PC-3 (cell line): Measurements from ENCODE around the gene LSM5. TPM values are rescaled to one million over a fixed set of nuclear protein-coding genes. Genes with fewer than 3 reads are reported as not detected.

Source experiments
- ATAC-seq: fragments of 200-7000 bp; cut with Tn5 transposase; 2 replicates; pipeline ENCODE4 v1.9.1; 2020; ENCODE audit warnings: mild to moderate bottlenecking, moderate library complexity
- BruUV-seq: library from RNA; stranded (reverse); fragments of 400-500 nt; replicated peaks from 2 replicates; lab custom pipeline; 2021; lab: Mats Ljungman, UMichigan
- CTCF ChIA-PET: fragments of 300-600 bp; sonication (Branson Sonifier 250); formaldehyde crosslinking; loops from one replicate; lab custom pipeline; 2022; ENCODE audit warnings: antibody characterized with exemption; lab: Charles Lee
- POLR2A ChIA-PET: fragments of 300-600 bp; sonication (Branson Sonifier 250); formaldehyde crosslinking; loops from one replicate; lab custom pipeline; 2022; ENCODE audit warnings: antibody characterized with exemption; ENCODE audit not compliant: unreplicated experiment; lab: Charles Lee
- DNase-seq: peaks from one replicate; pipeline ENCODE4 v3.0.0-alpha.2; 2015
- H2AFZ ChIP-seq: fragments of 300-600 bp; sonication (generic); 2 replicates; pipeline ENCODE4 v1.6.0; 2016; ENCODE audit warnings: antibody characterized with exemption, low read length
- H3F3A ChIP-seq: fragments of 300-600 bp; sonication (generic); one replicate; pipeline ENCODE4 v1.6.0; 2017; ENCODE audit warnings: antibody characterized with exemption, low read length, control low read depth, mild to moderate bottlenecking; ENCODE audit not compliant: unreplicated experiment
- H3K27ac ChIP-seq: fragments of 300-600 bp; sonication (generic); 2 replicates; pipeline ENCODE4 v1.5.1; 2016; ENCODE audit warnings: mild to moderate bottlenecking, low read length
- H3K27me3 ChIP-seq: fragments of 300-600 bp; sonication (generic); 2 replicates; pipeline ENCODE4 v1.6.1; 2016; ENCODE audit warnings: low read length, mixed read lengths
- H3K36me3 ChIP-seq: fragments of 300-600 bp; sonication (generic); 2 replicates; pipeline ENCODE4 v1.6.1; 2016; ENCODE audit warnings: low read depth, mixed run types, low read length, mixed read lengths
- H3K4me1 ChIP-seq: fragments of 300-600 bp; sonication (generic); 2 replicates; pipeline ENCODE4 v1.5.1; 2016; ENCODE audit warnings: low read length; ENCODE audit not compliant: insufficient read depth
- H3K4me2 ChIP-seq: fragments of 300-600 bp; sonication (generic); 2 replicates; pipeline ENCODE4 v1.6.0; 2016; ENCODE audit warnings: low read length
- H3K4me3 ChIP-seq: fragments of 300-600 bp; sonication (generic); 2 replicates; pipeline ENCODE4 v1.5.1; 2016; ENCODE audit warnings: mild to moderate bottlenecking, low read length, mixed read lengths
- H3K79me2 ChIP-seq: fragments of 300-600 bp; sonication (generic); 2 replicates; pipeline ENCODE4 v1.6.1; 2017; ENCODE audit warnings: low read length, mixed read lengths
- H3K9ac ChIP-seq: fragments of 300-600 bp; sonication (generic); 2 replicates; pipeline ENCODE4 v1.6.0; 2016; ENCODE audit warnings: mild to moderate bottlenecking, low read length
- H3K9me2 ChIP-seq: fragments of 300-600 bp; sonication (generic); replicated peaks from 2 replicates; pipeline ENCODE4 v1.6.1; 2016; ENCODE audit warnings: mixed run types, low read length, mixed read lengths
- H3K9me3 ChIP-seq: fragments of 300-600 bp; sonication (generic); 2 replicates; pipeline ENCODE4 v1.6.1; 2016; ENCODE audit warnings: low read length, mixed read lengths
- H4K20me1 ChIP-seq: fragments of 300-600 bp; sonication (generic); 2 replicates; pipeline ENCODE4 v1.6.1; 2016; ENCODE audit warnings: low read length, mixed read lengths
- EZH2 ChIP-seq: fragments of 300-600 bp; sonication (generic); IDR thresholded peaks from one replicate; pipeline ENCODE4 v1.6.1; 2017; ENCODE audit warnings: antibody characterized with exemption, mild to moderate bottlenecking, low read length; ENCODE audit not compliant: unreplicated experiment
- EZH2phosphoT487 ChIP-seq: fragments of 300-600 bp; sonication (generic); IDR thresholded peaks from 2 replicates; pipeline ENCODE4 v1.6.1; 2018; ENCODE audit warnings: mild to moderate bottlenecking, antibody characterized with exemption, low read length, borderline replicate concordance
- intact Hi-C: fragments of 100-400 bp; cut with micrococcal nuclease; formaldehyde crosslinking; loops from 2 replicates; pipeline ENCODE4 v1.9.0; 2023
- total RNA-seq: library from RNA; depleted of rRNA; stranded (reverse); fragments of >200 nt; gene quantifications from 2 replicates; pipeline ENCODE4 v1.2.3, GENCODE V29; 2014
- TF ChIP-seq, protein P1 (sequence below): fragments of 300-600 bp; sonication (generic); conservative IDR thresholded peaks from 2 replicates; pipeline ENCODE4 v1.5.1; 2017; ENCODE audit warnings: antibody characterized with exemption, low read depth, mild to moderate bottlenecking, low read length

LSM5 gene
- total RNA-seq, 1 experiment from 2014 or later = 24.8 TPM

DNA sequence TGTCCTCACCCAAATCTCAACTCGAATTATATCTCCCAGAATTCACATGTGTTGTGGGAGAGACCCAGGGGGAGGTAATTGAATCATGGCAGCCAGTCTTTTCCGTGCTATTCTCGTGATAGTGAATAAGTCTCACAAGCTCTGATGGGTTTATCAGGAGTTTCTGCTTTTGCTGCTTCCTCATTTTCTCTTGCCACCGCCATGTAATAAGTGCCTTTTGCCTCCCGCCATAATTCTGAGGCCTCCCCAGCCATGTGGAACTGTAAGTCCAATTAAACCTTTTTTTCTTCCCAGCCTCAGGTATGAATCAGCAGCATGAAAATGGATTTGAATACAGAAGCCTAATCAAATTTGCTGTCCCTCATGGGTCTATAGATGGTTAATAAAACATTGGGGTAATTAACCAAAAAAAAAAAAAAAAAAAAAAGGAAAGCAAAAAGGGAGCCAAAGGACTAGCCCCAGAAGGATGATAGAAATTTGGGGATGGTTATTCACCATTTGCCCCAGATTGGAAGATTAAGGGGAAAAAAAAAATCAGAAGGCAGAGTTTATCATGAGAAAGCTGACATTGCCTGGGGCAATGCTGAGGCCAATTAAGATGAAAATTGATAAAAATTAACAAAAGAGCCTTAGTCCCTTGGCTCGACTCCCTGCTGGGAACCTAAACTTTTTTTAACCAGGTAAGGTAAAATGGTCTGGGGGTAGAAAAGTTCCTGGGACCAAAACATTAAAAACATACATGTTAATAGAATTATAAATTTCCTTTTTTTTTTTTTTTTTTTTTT is 32.8 kb upstream of the LSM5 start:
- CTCF ChIA-PET = no interaction called here

DNA sequence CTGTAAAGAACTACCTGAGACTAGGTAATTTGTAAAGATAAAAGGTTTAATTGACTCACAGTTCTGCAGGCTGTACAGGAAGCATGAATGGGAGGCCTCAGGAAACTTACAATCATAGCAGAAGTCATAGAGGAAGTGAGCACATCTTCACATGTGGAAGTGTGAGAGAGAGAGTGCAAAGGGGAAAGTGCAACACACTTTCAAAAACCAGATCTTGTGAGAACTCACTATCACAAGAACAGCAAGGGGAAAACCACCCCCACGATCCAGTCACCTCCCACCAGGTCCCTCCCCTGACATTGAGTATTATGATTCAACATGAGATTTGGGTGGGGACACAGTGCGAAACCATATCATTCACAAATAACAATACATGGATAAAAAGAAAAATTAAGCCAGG is 29.6 kb upstream of the LSM5 start:
- peaks cover 7% of the 10 kb centered on the region; the same call in 1 of the 2 replicates for H3K79me2 ChIP-seq
- intact Hi-C loops = no loop called here
- TF ChIP-seq EZH2 (no peak), EZH2phosphoT487 (no peak)
- TF ChIP-seq, protein P1, sequence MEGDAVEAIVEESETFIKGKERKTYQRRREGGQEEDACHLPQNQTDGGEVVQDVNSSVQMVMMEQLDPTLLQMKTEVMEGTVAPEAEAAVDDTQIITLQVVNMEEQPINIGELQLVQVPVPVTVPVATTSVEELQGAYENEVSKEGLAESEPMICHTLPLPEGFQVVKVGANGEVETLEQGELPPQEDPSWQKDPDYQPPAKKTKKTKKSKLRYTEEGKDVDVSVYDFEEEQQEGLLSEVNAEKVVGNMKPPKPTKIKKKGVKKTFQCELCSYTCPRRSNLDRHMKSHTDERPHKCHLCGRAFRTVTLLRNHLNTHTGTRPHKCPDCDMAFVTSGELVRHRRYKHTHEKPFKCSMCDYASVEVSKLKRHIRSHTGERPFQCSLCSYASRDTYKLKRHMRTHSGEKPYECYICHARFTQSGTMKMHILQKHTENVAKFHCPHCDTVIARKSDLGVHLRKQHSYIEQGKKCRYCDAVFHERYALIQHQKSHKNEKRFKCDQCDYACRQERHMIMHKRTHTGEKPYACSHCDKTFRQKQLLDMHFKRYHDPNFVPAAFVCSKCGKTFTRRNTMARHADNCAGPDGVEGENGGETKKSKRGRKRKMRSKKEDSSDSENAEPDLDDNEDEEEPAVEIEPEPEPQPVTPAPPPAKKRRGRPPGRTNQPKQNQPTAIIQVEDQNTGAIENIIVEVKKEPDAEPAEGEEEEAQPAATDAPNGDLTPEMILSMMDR = no peak
- no peaks in the 10 kb centered on the region for H3K9me2 ChIP-seq
- no peak overlapping the region for H3K4me3 ChIP-seq
- peaks cover 62% of the 10 kb centered on the region for H3K36me3 ChIP-seq
- H2AFZ ChIP-seq = no peak overlapping the region
- ATAC-seq (no peak), DNase-seq (no peak)
- BruUV-seq = no TSS peak
- H3K27ac ChIP-seq = no peak overlapping the region
- no peak overlapping the region for H3K9ac ChIP-seq
- CTCF ChIA-PET = no interaction called here
- H4K20me1 ChIP-seq = no peaks in the 10 kb centered on the region
- H3K9me3 ChIP-seq = peaks cover 26% of the 10 kb centered on the region
- POLR2A ChIA-PET = no interaction called here
- H3K4me2 ChIP-seq = no peak overlapping the region
- H3K4me1 ChIP-seq = no peaks in the 10 kb centered on the region
- H3K27me3 ChIP-seq = no peaks in the 10 kb centered on the region
- no peaks in the 10 kb centered on the region for H3F3A ChIP-seq

More for the DNA sequence above, 32.8 kb upstream of the LSM5 start:
- no TSS peak for BruUV-seq
- no peaks in the 10 kb centered on the region for H4K20me1 ChIP-seq
- H3K9ac ChIP-seq = no peak overlapping the region
- no peak overlapping the region for H3K27ac ChIP-seq
- POLR2A ChIA-PET = no interaction called here
- no peak overlapping the region for H2AFZ ChIP-seq
- H3F3A ChIP-seq = no peaks in the 10 kb centered on the region
- no peak overlapping the region for H3K4me3 ChIP-seq
- TF ChIP-seq EZH2 (no peak), EZH2phosphoT487 (no peak)
- TF ChIP-seq, protein P1 = no peak
- intact Hi-C loops = no loop called here
- DNase-seq (no peak), ATAC-seq (no peak)
- peaks cover 7% of the 10 kb centered on the region; the same call in 1 of the 2 replicates for H3K79me2 ChIP-seq
- no peaks in the 10 kb centered on the region for H3K4me1 ChIP-seq
- H3K36me3 ChIP-seq = peaks cover 32% of the 10 kb centered on the region
- no peaks in the 10 kb centered on the region for H3K9me2 ChIP-seq
- H3K4me2 ChIP-seq = no peak overlapping the region
- H3K9me3 ChIP-seq = peaks cover 21% of the 10 kb centered on the region
- H3K27me3 ChIP-seq = no peaks in the 10 kb centered on the region

DNA sequence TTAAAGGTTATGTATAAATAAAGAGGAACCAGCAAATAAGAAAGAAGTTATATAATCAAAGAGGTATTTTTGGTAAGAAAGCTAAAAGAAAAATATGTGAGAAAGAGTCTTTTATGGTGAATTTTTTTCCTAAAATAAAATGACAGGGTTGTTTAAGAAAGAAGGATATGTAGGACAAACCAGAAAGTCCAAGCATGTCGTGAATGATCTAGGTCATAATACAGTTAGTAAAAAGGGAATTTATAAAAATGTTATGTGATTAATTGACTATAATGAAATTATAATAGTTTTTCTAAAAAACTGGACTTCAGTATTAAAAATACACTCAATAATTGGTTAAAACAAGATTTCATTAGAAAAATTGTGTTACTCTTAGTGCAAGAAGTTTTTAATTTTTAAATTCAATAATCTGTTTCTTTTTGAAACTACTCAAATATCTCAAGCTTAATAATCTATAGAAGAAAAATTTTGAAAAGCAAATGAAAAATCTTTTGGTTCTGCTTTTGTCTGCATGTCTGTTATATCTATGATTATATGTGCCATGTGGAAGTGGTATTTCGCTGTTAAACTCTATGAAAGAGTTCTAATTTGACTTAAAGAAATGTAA is 28.5 kb upstream of the LSM5 start:
- no TSS peak for BruUV-seq
- H3F3A ChIP-seq = no peaks in the 10 kb centered on the region
- DNase-seq (peak; percentile 49), ATAC-seq (no peak)
- TF ChIP-seq EZH2 (no peak), EZH2phosphoT487 (no peak)
- TF ChIP-seq, protein P1 = no peak
- peaks cover 7% of the 10 kb centered on the region; the same call in 1 of the 2 replicates for H3K79me2 ChIP-seq
- ChIA-PET CTCF (no interaction called here), POLR2A (no interaction called here)
- no peak overlapping the region for H3K9ac ChIP-seq
- H3K4me3 ChIP-seq = no peak overlapping the region
- no peak overlapping the region for H3K27ac ChIP-seq
- H2AFZ ChIP-seq = no peak overlapping the region
- peaks cover 26% of the 10 kb centered on the region for H3K9me3 ChIP-seq
- intact Hi-C loops = no loop called here
- H3K36me3 ChIP-seq = peaks cover 67% of the 10 kb centered on the region
- no peaks in the 10 kb centered on the region for H4K20me1 ChIP-seq
- H3K9me2 ChIP-seq = no peaks in the 10 kb centered on the region
- H3K27me3 ChIP-seq = no peaks in the 10 kb centered on the region
- no peak overlapping the region for H3K4me2 ChIP-seq
- no peaks in the 10 kb centered on the region for H3K4me1 ChIP-seq
